ENCODE results near the gene DLG2. TPM values are rescaled to one million over a fixed set of nuclear protein-coding genes. Genes with fewer than 3 reads are reported as not detected.

Gene DLG2
- total and polyA plus RNA-seq, 2 of the 8 experiments (the other 6 are each of a cell fraction or from before 2014, with no cell fraction given) = 1.7 to 14.3 TPM

GRCh38 chr11:84819128-84819527 is 808.0 kb downstream of the DLG2 start (continued):
- TF ChIP-seq SP2 (IDR thresholded peaks at IDR 0.05; ENCODE audit: low read length) = no peak
